ENCODE data around the gene ATG4B. TPM values are rescaled to one million over a fixed set of nuclear protein-coding genes. Genes with fewer than 3 reads are reported as not detected.

The ATG4B gene
- total RNA-seq, 1 donor from 2014 or later, result 80.7 TPM

DNA sequence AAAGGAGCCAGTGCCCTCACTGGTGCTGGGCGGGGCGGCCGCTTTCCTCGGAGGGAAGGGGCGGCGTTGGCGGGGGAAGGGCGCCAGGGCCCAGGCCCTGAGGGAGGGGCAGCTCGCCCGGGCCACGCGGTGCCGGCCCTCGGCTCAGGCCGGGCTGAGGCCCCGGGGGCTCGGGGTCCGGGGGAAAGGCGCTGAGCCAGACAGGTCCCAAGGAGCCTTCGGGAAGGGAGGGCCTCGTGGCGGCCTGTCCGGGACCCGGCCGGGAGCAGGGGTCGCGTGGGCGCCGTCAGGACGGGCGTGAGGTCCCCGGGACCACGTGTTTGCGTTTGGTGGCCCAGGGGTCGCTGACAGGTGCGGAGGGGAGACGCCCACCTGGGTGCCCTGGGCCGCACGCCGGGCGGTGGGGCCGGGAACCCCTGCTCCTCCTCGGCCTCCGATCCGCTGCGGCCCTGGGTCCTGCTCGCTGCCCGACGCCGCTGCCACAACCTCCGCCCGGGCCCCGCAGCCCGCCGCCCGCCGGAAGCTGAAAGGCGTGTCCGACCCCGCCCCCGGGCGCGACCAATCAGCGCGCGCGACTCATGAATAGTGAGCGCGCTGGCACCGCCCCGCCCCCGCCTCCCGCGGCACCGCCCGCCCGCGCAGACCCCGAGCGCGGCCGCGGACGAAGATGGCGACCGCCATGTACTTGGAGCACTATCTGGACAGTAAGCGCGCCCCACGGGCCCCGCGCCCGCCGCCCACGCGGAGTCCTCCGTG is 64.1 kb downstream of the ATG4B start, which contains the start of gene ING5:
Gene ING5 (plus strand): TSS at position 641 of the 756 bp plus-strand sequence. CDS start 27 bp downstream, at position 668.
- H3K27me3 Mint-ChIP-seq (ENCODE audit: insufficient read depth, low read depth), result peaks cover 8% of the 10 kb centered on the region
- Histone ChIP-seq H3K4me3 (peak within 1 kb of the TSS; percentile 100), H4K20me1 (ENCODE audit: low read depth) (peaks cover 14% of the 10 kb centered on the region), H3K27me3 (no peaks in the 10 kb centered on the region), H3K9ac (peak within 1 kb of the TSS; percentile 50), H3K4me2 (peak within 1 kb of the TSS; percentile 87), H2AFZ (replicated peaks) (peak within 1 kb of the TSS; percentile 26), H3K79me2 (ENCODE audit: low read depth) (peaks cover 39% of the 10 kb centered on the region), H3F3A (ENCODE audit: low read depth) (peaks cover 7% of the 10 kb centered on the region), H3K9me3 (ENCODE audit: low read depth) (no peaks in the 10 kb centered on the region), H3K4me1 (peaks cover 8% of the 10 kb centered on the region), H3K27ac (peak within 1 kb of the TSS; percentile 94), H3K36me3 (peaks cover 15% of the 10 kb centered on the region)
- peaks cover 10% of the 10 kb centered on the region for H3K9me3 Mint-ChIP-seq
- H3K36me3 Mint-ChIP-seq, result peaks cover 22% of the 10 kb centered on the region
- no peak for TF ChIP-seq EZH2phosphoT487 (IDR thresholded peaks at IDR 0.05)
- no peak for TF ChIP-seq EZH2 (IDR thresholded peaks at IDR 0.05)
- TF ChIP-seq, protein P1, sequence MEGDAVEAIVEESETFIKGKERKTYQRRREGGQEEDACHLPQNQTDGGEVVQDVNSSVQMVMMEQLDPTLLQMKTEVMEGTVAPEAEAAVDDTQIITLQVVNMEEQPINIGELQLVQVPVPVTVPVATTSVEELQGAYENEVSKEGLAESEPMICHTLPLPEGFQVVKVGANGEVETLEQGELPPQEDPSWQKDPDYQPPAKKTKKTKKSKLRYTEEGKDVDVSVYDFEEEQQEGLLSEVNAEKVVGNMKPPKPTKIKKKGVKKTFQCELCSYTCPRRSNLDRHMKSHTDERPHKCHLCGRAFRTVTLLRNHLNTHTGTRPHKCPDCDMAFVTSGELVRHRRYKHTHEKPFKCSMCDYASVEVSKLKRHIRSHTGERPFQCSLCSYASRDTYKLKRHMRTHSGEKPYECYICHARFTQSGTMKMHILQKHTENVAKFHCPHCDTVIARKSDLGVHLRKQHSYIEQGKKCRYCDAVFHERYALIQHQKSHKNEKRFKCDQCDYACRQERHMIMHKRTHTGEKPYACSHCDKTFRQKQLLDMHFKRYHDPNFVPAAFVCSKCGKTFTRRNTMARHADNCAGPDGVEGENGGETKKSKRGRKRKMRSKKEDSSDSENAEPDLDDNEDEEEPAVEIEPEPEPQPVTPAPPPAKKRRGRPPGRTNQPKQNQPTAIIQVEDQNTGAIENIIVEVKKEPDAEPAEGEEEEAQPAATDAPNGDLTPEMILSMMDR (IDR thresholded peaks at IDR 0.05), result no peak
- H3K4me1 Mint-ChIP-seq, result peaks cover 9% of the 10 kb centered on the region
- peak within 1 kb of the TSS; percentile 91 for H3K4me3 Mint-ChIP-seq
- DNase-seq (ENCODE audit: low spot score), result peak; percentile 98
- no peak within 1 kb of the TSS for H3K27ac Mint-ChIP-seq

GRCh38 chr2:241702155-241703031 is 64.9 kb downstream of the ATG4B start:
- H3K4me3 Mint-ChIP-seq, result peak overlapping the region; percentile 91
- TF ChIP-seq EZH2 (IDR thresholded peaks at IDR 0.05), result no peak
- TF ChIP-seq, protein P1 (IDR thresholded peaks at IDR 0.05), result peak; percentile 71
- no peak for TF ChIP-seq EZH2phosphoT487 (IDR thresholded peaks at IDR 0.05)
- Histone ChIP-seq H3K9me3 (ENCODE audit: low read depth) (no peaks in the 10 kb centered on the region), H3K27me3 (no peaks in the 10 kb centered on the region), H3K79me2 (ENCODE audit: low read depth) (peaks cover 39% of the 10 kb centered on the region), H3K4me3 (peak overlapping the region; percentile 100), H3K27ac (no peak overlapping the region), H3K4me2 (peak overlapping the region; percentile 87), H3K4me1 (peaks cover 8% of the 10 kb centered on the region), H4K20me1 (ENCODE audit: low read depth) (peaks cover 14% of the 10 kb centered on the region), H3K9ac (peak overlapping the region; percentile 50), H3F3A (ENCODE audit: low read depth) (peaks cover 7% of the 10 kb centered on the region), H2AFZ (replicated peaks) (no peak overlapping the region), H3K36me3 (peaks cover 17% of the 10 kb centered on the region)
- peaks cover 12% of the 10 kb centered on the region for H3K9me3 Mint-ChIP-seq
- DNase-seq (ENCODE audit: low spot score), result peak; percentile 95
- H3K27ac Mint-ChIP-seq, result no peak overlapping the region
- peaks cover 28% of the 10 kb centered on the region for H3K36me3 Mint-ChIP-seq
- H3K4me1 Mint-ChIP-seq, result peaks cover 9% of the 10 kb centered on the region
- peaks cover 10% of the 10 kb centered on the region for H3K27me3 Mint-ChIP-seq (ENCODE audit: insufficient read depth, low read depth)

- no peak for TF ChIP-seq EZH2phosphoT487 (IDR thresholded peaks at IDR 0.05)
- TF ChIP-seq, protein P1 (IDR thresholded peaks at IDR 0.05), result no peak
- no peak for TF ChIP-seq EZH2 (IDR thresholded peaks at IDR 0.05)
- peak overlapping the region; percentile 91 for H3K4me3 Mint-ChIP-seq
- H3F3A ChIP-seq (ENCODE audit: low read depth), result peaks cover 7% of the 10 kb centered on the region
- no peak overlapping the region for H3K27ac ChIP-seq
- no peaks in the 10 kb centered on the region for H3K27me3 ChIP-seq
- no peak overlapping the region for H2AFZ ChIP-seq (replicated peaks)
- peaks cover 7% of the 10 kb centered on the region for H3K4me1 Mint-ChIP-seq
- H3K9ac ChIP-seq, result peak overlapping the region; percentile 6
- peaks cover 39% of the 10 kb centered on the region for H3K79me2 ChIP-seq (ENCODE audit: low read depth)
- H3K9me3 ChIP-seq (ENCODE audit: low read depth), result no peaks in the 10 kb centered on the region
- peaks cover 10% of the 10 kb centered on the region for H3K27me3 Mint-ChIP-seq (ENCODE audit: insufficient read depth, low read depth)
- peak overlapping the region; percentile 100 for H3K4me3 ChIP-seq
- H3K4me1 ChIP-seq, result peaks cover 8% of the 10 kb centered on the region
- H3K9me3 Mint-ChIP-seq, result peaks cover 12% of the 10 kb centered on the region
- H4K20me1 ChIP-seq (ENCODE audit: low read depth), result peaks cover 14% of the 10 kb centered on the region
- peaks cover 30% of the 10 kb centered on the region for H3K36me3 Mint-ChIP-seq
- H3K27ac Mint-ChIP-seq, result peak overlapping the region; percentile 34
- peak overlapping the region; percentile 87 for H3K4me2 ChIP-seq
- peaks cover 20% of the 10 kb centered on the region for H3K36me3 ChIP-seq
- no peak for DNase-seq (ENCODE audit: low spot score)
Observed at GRCh38 chr2:241703032-241703604, 65.6 kb downstream of the ATG4B start.
